Smooth muscle cell (in vitro differentiated cells): Measurements from ENCODE around the gene CD151. TPM values are rescaled to one million over a fixed set of nuclear protein-coding genes. Genes with fewer than 3 reads are reported as not detected.
A peak's percentile ranks its signal among the peaks of the same experiment; 100 is the strongest.

ENCODE experiments used
- DNase-seq: peaks from one replicate; lab custom pipeline; 2025; ENCODE audit not compliant: unreplicated experiment; lab: John Stamatoyannopoulos, UW
- H2AFZ ChIP-seq: fragments of 200-600 bp; sonication (generic); 2 replicates; pipeline ENCODE4 v1.6.0; 2016; ENCODE audit warnings: antibody characterized with exemption, low read depth, mild to moderate bottlenecking
- H3F3A ChIP-seq: fragments of 200-600 bp; sonication (generic); 2 replicates; pipeline ENCODE4 v1.6.0; 2017; ENCODE audit warnings: antibody characterized with exemption, low read depth
- H3K27ac ChIP-seq: fragments of 200-600 bp; sonication (generic); 2 replicates; pipeline ENCODE4 v1.5.1; 2016; ENCODE audit warnings: low read depth, mild to moderate bottlenecking
- H3K27me3 ChIP-seq: fragments of 200-600 bp; sonication (generic); 2 replicates; pipeline ENCODE4 v1.6.1; 2016; ENCODE audit warnings: low read depth, mild to moderate bottlenecking
- H3K36me3 ChIP-seq: fragments of 200-600 bp; sonication (generic); 2 replicates; pipeline ENCODE4 v1.5.1; 2016; ENCODE audit warnings: low read depth
- H3K4me1 ChIP-seq: fragments of 200-600 bp; sonication (generic); 2 replicates; pipeline ENCODE4 v1.5.1; 2016; ENCODE audit warnings: low read depth
- H3K4me2 ChIP-seq: fragments of 200-600 bp; sonication (generic); 2 replicates; pipeline ENCODE4 v1.6.0; 2016; ENCODE audit warnings: mild to moderate bottlenecking
- H3K4me3 ChIP-seq: fragments of 200-600 bp; sonication (generic); 2 replicates; pipeline ENCODE4 v1.5.1; 2016; ENCODE audit warnings: mild to moderate bottlenecking
- H3K79me2 ChIP-seq: fragments of 200-600 bp; sonication (generic); 2 replicates; pipeline ENCODE4 v1.6.0; 2016; ENCODE audit warnings: low read depth, mild to moderate bottlenecking
- H3K9ac ChIP-seq: fragments of 200-600 bp; sonication (generic); 2 replicates; pipeline ENCODE4 v1.6.0; 2016; ENCODE audit warnings: low read depth
- H3K9me3 ChIP-seq: fragments of 200-600 bp; sonication (generic); replicated peaks from 2 replicates; pipeline ENCODE4 v1.5.1; 2016; ENCODE audit warnings: low read depth
- H4K20me1 ChIP-seq: fragments of 200-600 bp; sonication (generic); 2 replicates; pipeline ENCODE4 v1.6.0; 2016; ENCODE audit warnings: low read depth
- WGBS: methylation state at CpG from one replicate; pipeline ENCODE4 v1.1.7; 2016; ENCODE audit warnings: low lambda C conversion rate; 5-methylcytosine and 5-hydroxymethylcytosine counted together
- polyA plus RNA-seq: library from polyadenylated mRNA; unstranded; fragments of >200 nt; fragmentation: Nextera tagmentation; extraction: Ambion mirVana; gene quantifications from 2 replicates; pipeline ENCODE4 v1.2.1, GENCODE V29; 2016
- total RNA-seq: library from RNA; depleted of rRNA; stranded (reverse); fragments of >200 nt; gene quantifications from 2 replicates; pipeline ENCODE4 v1.2.3, GENCODE V29; 2014
- TF ChIP-seq, protein P1 (sequence below): fragments of 200-600 bp; sonication (generic); IDR thresholded peaks from 2 replicates; pipeline ENCODE4 v1.5.1; 2017; ENCODE audit warnings: borderline replicate concordance, mild to moderate bottlenecking, antibody characterized with exemption; ENCODE audit not compliant: insufficient read depth, poor library complexity, severe bottlenecking

Gene CD151
- total and polyA plus RNA-seq, 2 experiments from 2014 or later: 256 to 391 TPM

DNA sequence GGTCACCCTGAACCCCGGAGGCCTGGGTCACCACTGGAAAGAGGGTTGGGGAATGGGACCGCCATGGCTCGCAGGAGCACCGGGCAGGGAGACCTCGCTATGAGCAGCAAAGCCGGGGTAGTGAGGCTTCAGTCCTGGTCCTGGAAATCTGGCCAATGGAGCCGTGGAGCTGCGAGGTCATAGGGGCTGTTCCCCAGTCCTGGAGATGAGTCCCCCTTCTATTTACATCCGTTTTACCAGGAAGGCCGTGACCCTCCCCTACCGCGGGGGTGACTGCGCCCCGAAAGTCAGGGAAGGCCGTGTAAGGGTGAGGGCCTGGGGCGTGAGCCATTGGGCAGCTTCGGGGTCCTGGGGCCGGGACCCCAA, 28.2 kb upstream of the CD151 start:
- Histone ChIP-seq H3K9me3 (no peaks in the 10 kb centered on the region), H3K9ac (no peak overlapping the region), H3K79me2 (peaks cover 16% of the 10 kb centered on the region), H3K4me3 (peak overlapping the region; percentile 76), H4K20me1 (no peaks in the 10 kb centered on the region), H3K27me3 (no peaks in the 10 kb centered on the region), H3K4me2 (peak overlapping the region; percentile 98), H3K4me1 (peaks cover 16% of the 10 kb centered on the region), H3K36me3 (no peaks in the 10 kb centered on the region), H2AFZ (no peak overlapping the region), H3K27ac (no peak overlapping the region), H3F3A (no peaks in the 10 kb centered on the region)
- DNase-seq: no peak
- 44% methylated on average over 16 of the region's 18 CpGs for WGBS
- TF ChIP-seq, protein P1, sequence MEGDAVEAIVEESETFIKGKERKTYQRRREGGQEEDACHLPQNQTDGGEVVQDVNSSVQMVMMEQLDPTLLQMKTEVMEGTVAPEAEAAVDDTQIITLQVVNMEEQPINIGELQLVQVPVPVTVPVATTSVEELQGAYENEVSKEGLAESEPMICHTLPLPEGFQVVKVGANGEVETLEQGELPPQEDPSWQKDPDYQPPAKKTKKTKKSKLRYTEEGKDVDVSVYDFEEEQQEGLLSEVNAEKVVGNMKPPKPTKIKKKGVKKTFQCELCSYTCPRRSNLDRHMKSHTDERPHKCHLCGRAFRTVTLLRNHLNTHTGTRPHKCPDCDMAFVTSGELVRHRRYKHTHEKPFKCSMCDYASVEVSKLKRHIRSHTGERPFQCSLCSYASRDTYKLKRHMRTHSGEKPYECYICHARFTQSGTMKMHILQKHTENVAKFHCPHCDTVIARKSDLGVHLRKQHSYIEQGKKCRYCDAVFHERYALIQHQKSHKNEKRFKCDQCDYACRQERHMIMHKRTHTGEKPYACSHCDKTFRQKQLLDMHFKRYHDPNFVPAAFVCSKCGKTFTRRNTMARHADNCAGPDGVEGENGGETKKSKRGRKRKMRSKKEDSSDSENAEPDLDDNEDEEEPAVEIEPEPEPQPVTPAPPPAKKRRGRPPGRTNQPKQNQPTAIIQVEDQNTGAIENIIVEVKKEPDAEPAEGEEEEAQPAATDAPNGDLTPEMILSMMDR: no peak

GRCh38 chr11:808427-809286, 24.1 kb upstream of the CD151 start:
- TF ChIP-seq, protein P1: no peak
- Histone ChIP-seq H3K27me3 (no peaks in the 10 kb centered on the region), H3F3A (peaks cover 11% of the 10 kb centered on the region), H3K27ac (peak overlapping the region; percentile 98), H2AFZ (peak overlapping the region; percentile 36), H3K4me2 (peak overlapping the region; percentile 99), H4K20me1 (peaks cover 35% of the 10 kb centered on the region), H3K4me1 (peaks cover 25% of the 10 kb centered on the region), H3K36me3 (no peaks in the 10 kb centered on the region), H3K9me3 (no peaks in the 10 kb centered on the region), H3K79me2 (peaks cover 38% of the 10 kb centered on the region), H3K4me3 (peak overlapping the region; percentile 95), H3K9ac (peak overlapping the region; percentile 98)
- DNase-seq: no peak
- WGBS: 35% methylated on average over 36 of the region's 36 CpGs

GRCh38 chr11:809287-810039, 23.3 kb upstream of the CD151 start, which contains the start of gene RPLP2:
TSS of gene RPLP2 (plus strand) at chr11:809967. CDS start at chr11:810235, 268 bp downstream.
- Histone ChIP-seq H3K36me3 (no peaks in the 10 kb centered on the region), H3F3A (peaks cover 11% of the 10 kb centered on the region), H3K4me2 (peak within 1 kb of the TSS; percentile 99), H3K27me3 (no peaks in the 10 kb centered on the region), H3K79me2 (peaks cover 38% of the 10 kb centered on the region), H3K4me1 (peaks cover 19% of the 10 kb centered on the region), H3K27ac (peak within 1 kb of the TSS; percentile 98), H4K20me1 (peaks cover 35% of the 10 kb centered on the region), H3K9me3 (no peaks in the 10 kb centered on the region), H2AFZ (peak within 1 kb of the TSS; percentile 36), H3K4me3 (peak within 1 kb of the TSS; percentile 95), H3K9ac (peak within 1 kb of the TSS; percentile 98)
- TF ChIP-seq, protein P1: no peak
- WGBS: under 1% methylated on average over 73 of the region's 81 CpGs
- DNase-seq: peak; percentile 99
